ENCODE measurements around the gene FTSJ1.

GRCh38 chrX:48477960-48478755, 2.2 kb downstream of the FTSJ1 start:
- TF ChIP-seq, protein P1, sequence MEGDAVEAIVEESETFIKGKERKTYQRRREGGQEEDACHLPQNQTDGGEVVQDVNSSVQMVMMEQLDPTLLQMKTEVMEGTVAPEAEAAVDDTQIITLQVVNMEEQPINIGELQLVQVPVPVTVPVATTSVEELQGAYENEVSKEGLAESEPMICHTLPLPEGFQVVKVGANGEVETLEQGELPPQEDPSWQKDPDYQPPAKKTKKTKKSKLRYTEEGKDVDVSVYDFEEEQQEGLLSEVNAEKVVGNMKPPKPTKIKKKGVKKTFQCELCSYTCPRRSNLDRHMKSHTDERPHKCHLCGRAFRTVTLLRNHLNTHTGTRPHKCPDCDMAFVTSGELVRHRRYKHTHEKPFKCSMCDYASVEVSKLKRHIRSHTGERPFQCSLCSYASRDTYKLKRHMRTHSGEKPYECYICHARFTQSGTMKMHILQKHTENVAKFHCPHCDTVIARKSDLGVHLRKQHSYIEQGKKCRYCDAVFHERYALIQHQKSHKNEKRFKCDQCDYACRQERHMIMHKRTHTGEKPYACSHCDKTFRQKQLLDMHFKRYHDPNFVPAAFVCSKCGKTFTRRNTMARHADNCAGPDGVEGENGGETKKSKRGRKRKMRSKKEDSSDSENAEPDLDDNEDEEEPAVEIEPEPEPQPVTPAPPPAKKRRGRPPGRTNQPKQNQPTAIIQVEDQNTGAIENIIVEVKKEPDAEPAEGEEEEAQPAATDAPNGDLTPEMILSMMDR (IDR thresholded peaks at IDR 0.05), result no peak
- TF ChIP-seq POLR2A (IDR thresholded peaks at IDR 0.05), result no peak
